ENCODE data around the gene PAX7.

The PAX7 gene

DNA sequence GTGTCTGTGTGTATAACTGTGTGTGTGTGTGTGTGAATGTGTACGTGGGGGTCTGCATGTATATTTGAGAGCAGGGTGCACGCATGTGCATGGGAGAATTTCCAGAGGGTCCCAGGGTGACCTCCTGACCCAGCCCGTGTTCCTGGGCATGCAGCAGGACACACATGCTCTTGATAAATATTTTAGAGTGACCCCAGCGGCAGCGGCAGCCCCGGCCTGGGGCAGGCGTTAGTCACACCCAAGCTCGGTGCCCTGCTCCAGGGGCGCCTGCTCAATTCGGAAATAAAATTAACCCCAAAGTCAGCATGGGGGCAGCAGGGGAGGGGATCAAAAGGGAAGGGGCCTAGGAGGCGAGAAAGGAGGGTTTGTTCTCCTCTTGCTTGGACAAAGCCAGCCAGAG, 107.5 kb downstream of the PAX7 start:
- Histone ChIP-seq H2AFZ (ENCODE audit: low read depth) (no peak overlapping the region), H3K4me1 (ENCODE audit: low read depth, poor library complexity, severe bottlenecking) (no peaks in the 10 kb centered on the region), H3K27ac (no peak overlapping the region), H3K4me3 (IDR thresholded peaks at IDR 0.05; ENCODE audit: insufficient read depth, low read depth, low read length) (no peak overlapping the region), H3K9ac (no peak overlapping the region), H3K36me3 (ENCODE audit: insufficient read depth) (no peaks in the 10 kb centered on the region), H4K20me1 (ENCODE audit: insufficient read depth) (no peaks in the 10 kb centered on the region), H3K27me3 (ENCODE audit: insufficient read depth, low read depth) (peaks cover 12% of the 10 kb centered on the region; the same call in 1 of the 2 replicates), H3K4me2 (no peak overlapping the region), H3K79me2 (ENCODE audit: insufficient read depth, low read depth) (no peaks in the 10 kb centered on the region)
- no peak for TF ChIP-seq CTCF (conservative IDR thresholded peaks at IDR 0.05; ENCODE audit: low read depth, low read length)

DNA sequence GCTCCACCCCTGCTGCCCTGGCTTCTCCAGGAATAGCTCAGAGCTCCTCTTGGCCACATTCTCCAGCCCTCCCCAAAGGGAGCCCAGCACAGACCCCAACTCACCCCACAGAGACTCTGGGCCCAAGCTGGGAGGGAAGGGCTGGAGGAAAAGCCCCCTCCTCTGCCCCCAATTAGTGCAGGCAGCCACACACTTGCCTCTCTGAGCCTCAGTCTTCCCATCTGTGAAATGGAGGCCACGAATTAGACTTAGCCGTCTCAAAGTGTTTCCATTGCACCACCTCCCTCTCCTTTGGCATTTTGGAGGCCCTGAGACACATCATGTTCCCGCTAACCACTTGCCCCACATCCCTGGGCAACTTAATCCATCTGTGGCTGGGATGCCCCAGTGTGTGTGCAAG, 108.0 kb downstream of the PAX7 start:
- Histone ChIP-seq H4K20me1 (ENCODE audit: insufficient read depth) (no peaks in the 10 kb centered on the region), H2AFZ (ENCODE audit: low read depth) (no peak overlapping the region), H3K27ac (no peak overlapping the region), H3K79me2 (ENCODE audit: insufficient read depth, low read depth) (no peaks in the 10 kb centered on the region), H3K4me3 (IDR thresholded peaks at IDR 0.05; ENCODE audit: insufficient read depth, low read depth, low read length) (no peak overlapping the region), H3K4me2 (no peak overlapping the region), H3K4me1 (ENCODE audit: low read depth, poor library complexity, severe bottlenecking) (no peaks in the 10 kb centered on the region), H3K9ac (no peak overlapping the region), H3K36me3 (ENCODE audit: insufficient read depth) (no peaks in the 10 kb centered on the region), H3K27me3 (ENCODE audit: insufficient read depth, low read depth) (peaks cover 12% of the 10 kb centered on the region; the same call in 1 of the 2 replicates)
- TF ChIP-seq CTCF (conservative IDR thresholded peaks at IDR 0.05; ENCODE audit: low read depth, low read length) = no peak

- H4K20me1 ChIP-seq (ENCODE audit: insufficient read depth) = no peaks in the 10 kb centered on the region
- no peak overlapping the region for H3K27ac ChIP-seq
- no peak for TF ChIP-seq CTCF (conservative IDR thresholded peaks at IDR 0.05; ENCODE audit: low read depth, low read length)
- H3K9ac ChIP-seq = no peak overlapping the region
- no peak overlapping the region for H2AFZ ChIP-seq (ENCODE audit: low read depth)
- H3K36me3 ChIP-seq (ENCODE audit: insufficient read depth) = no peaks in the 10 kb centered on the region
- no peak overlapping the region for H3K4me2 ChIP-seq
- H3K79me2 ChIP-seq (ENCODE audit: insufficient read depth, low read depth) = no peaks in the 10 kb centered on the region
- H3K27me3 ChIP-seq (ENCODE audit: insufficient read depth, low read depth) = peaks cover 11% of the 10 kb centered on the region; the same call in 1 of the 2 replicates
- no peak overlapping the region for H3K4me3 ChIP-seq (IDR thresholded peaks at IDR 0.05; ENCODE audit: insufficient read depth, low read depth, low read length)
- H3K4me1 ChIP-seq (ENCODE audit: low read depth, poor library complexity, severe bottlenecking) = no peaks in the 10 kb centered on the region
Observed at GRCh38 chr1:18739408-18739807, 108.8 kb downstream of the PAX7 start.

DNA sequence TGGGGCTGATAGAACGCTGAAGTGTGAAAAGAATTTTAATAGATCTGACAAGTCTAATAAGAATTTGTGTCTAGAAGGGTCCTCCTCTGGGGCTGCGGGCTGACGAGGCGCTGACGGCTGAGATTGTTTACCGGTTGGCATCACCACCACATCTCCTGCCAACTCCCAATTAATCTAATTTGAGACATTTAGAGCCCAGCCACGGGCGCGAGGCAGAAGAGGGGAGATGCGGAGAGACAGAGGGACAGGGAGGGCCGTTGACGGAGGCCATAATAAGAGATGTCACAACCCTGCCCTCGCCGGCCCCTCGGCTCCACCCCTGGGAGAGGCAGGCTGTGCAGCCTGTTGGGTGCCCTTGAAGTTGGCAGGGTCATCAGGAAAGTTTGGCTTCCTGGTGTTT, 109.3 kb downstream of the PAX7 start:
- Histone ChIP-seq H3K9ac (no peak overlapping the region), H3K36me3 (ENCODE audit: insufficient read depth) (no peaks in the 10 kb centered on the region), H3K4me3 (IDR thresholded peaks at IDR 0.05; ENCODE audit: insufficient read depth, low read depth, low read length) (no peak overlapping the region), H2AFZ (ENCODE audit: low read depth) (no peak overlapping the region), H3K27me3 (ENCODE audit: insufficient read depth, low read depth) (peaks cover 7% of the 10 kb centered on the region; the same call in 1 of the 2 replicates), H4K20me1 (ENCODE audit: insufficient read depth) (no peaks in the 10 kb centered on the region), H3K4me1 (ENCODE audit: low read depth, poor library complexity, severe bottlenecking) (no peaks in the 10 kb centered on the region), H3K27ac (no peak overlapping the region), H3K4me2 (no peak overlapping the region), H3K79me2 (ENCODE audit: insufficient read depth, low read depth) (no peaks in the 10 kb centered on the region)
- TF ChIP-seq CTCF (conservative IDR thresholded peaks at IDR 0.05; ENCODE audit: low read depth, low read length) = no peak

Data from KMS-11 (cell line).